Transverse colon (tissue), 3 donors: Measurements from ENCODE around the gene PCSK7.

Source experiments
- POLR2A ChIP-seq: fragments of 450-650 bp; IDR thresholded peaks from one replicate; pipeline ENCODE4 v1.6.1; 2016; ENCODE audit warnings: antibody characterized with exemption, mild to moderate bottlenecking, moderate library complexity
- TF ChIP-seq, protein P1 (sequence below), 5 experiments: fragments of 200-600 bp in 3 of 5; fragments of 450-650 bp in 2 of 5; sonication (generic) in 3 of 5; IDR thresholded peaks; 1 replicate in 2 of 5; 2 replicates in 3 of 5; pipeline ENCODE4 v1.5.1; 2016 to 2017; ENCODE audit warnings: antibody characterized with exemption in 5 of 5, inconsistent platforms in 3 of 5, mild to moderate bottlenecking in 2 of 5, moderate library complexity in 1 of 5

DNA sequence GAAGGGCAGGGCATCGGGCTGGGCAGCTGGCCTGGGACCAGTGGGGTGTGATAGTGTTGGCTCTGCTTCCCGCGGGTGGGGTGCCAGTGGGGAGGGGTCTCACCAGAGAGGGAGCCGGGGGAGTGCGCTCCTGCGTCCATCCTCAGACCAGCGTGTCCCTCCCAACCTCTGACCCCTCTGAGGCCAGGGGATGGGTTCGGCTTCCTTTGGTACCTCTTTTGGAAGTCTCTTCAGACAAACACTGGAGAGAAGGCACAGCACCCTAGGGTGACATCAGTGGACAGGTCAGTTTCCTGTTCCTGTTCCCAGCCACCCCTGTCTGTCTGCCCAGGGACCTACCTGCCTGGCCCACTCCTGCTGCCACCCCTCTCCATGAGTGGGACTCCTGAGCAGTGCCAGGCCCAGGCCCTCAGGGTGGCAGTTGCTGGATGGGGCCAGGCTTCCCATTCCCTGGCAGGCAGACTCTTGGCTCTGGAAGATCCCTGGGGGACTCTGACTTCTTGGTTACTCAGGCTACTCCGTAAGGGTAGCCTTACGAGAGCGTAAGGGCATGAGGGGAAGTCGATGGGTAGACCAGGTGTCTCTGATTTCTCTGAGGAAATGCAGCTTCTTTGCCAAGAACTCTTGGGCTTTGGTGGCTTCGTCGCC lies 30.1 kb downstream of the PCSK7 start:
- TF ChIP-seq, protein P1, sequence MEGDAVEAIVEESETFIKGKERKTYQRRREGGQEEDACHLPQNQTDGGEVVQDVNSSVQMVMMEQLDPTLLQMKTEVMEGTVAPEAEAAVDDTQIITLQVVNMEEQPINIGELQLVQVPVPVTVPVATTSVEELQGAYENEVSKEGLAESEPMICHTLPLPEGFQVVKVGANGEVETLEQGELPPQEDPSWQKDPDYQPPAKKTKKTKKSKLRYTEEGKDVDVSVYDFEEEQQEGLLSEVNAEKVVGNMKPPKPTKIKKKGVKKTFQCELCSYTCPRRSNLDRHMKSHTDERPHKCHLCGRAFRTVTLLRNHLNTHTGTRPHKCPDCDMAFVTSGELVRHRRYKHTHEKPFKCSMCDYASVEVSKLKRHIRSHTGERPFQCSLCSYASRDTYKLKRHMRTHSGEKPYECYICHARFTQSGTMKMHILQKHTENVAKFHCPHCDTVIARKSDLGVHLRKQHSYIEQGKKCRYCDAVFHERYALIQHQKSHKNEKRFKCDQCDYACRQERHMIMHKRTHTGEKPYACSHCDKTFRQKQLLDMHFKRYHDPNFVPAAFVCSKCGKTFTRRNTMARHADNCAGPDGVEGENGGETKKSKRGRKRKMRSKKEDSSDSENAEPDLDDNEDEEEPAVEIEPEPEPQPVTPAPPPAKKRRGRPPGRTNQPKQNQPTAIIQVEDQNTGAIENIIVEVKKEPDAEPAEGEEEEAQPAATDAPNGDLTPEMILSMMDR (IDR thresholded peaks at IDR 0.05): no peak
- TF ChIP-seq POLR2A: no peak
